HPDE6-E6E7 (cell line): Measurements from ENCODE around the gene UTP25.
"Not testable (repeated sequence)": the region's sequence is repeated elsewhere in the genome, so short reads cannot be mapped to it uniquely, and the experiment has no call there.

Experiments used
- DNase-seq: peaks from one replicate; pipeline ENCODE4 v3.0.0; 2011; ENCODE audit warnings: missing footprints; ENCODE audit errors: extremely low spot score

Gene UTP25

GRCh38 chr1:209895709-209896108, 67.9 kb downstream of the UTP25 start:
- DNase-seq: no peak

- DNase-seq: no peak
These were observed 68.6 kb downstream of the UTP25 start for GRCh38 chr1:209896346-209896745.

GRCh38 chr1:209898271-209898670, 70.5 kb downstream of the UTP25 start:
- not testable (repeated sequence) for DNase-seq

GRCh38 chr1:209898851-209899250, 71.1 kb downstream of the UTP25 start:
- not testable (repeated sequence) for DNase-seq

GRCh38 chr1:209899948-209900347, 72.2 kb downstream of the UTP25 start:
- DNase-seq: no peak

GRCh38 chr1:209900734-209901133, 73.0 kb downstream of the UTP25 start:
- no peak for DNase-seq

- DNase-seq: no peak
These were observed 73.4 kb downstream of the UTP25 start for GRCh38 chr1:209901211-209901610.

- DNase-seq: not testable (repeated sequence)
These were observed 77.0 kb downstream of the UTP25 start for GRCh38 chr1:209904774-209905173.
